Activated T-cell treated with anti-CD3 and anti-CD28 coated beads, Interleukin-2, amount 50 U/mL, for 24 hours (primary cell): ENCODE results near the gene CATSPERB.
"Not testable (repeated sequence)": the region's sequence is repeated elsewhere in the genome, so short reads cannot be mapped to it uniquely, and the experiment has no call there.

Experiments used
- DNase-seq: peaks from one replicate; pipeline ENCODE4 v3.0.0-alpha.2; 2020
- H3K27ac Mint-ChIP-seq: 2 replicates; pipeline ENCODE4 v1.8.0; 2020; ENCODE audit warnings: mild to moderate bottlenecking, mixed read lengths
- H3K27me3 Mint-ChIP-seq: 2 replicates; pipeline ENCODE4 v1.8.0; 2020; ENCODE audit warnings: mixed read lengths
- H3K36me3 Mint-ChIP-seq: 2 replicates; pipeline ENCODE4 v1.8.0; 2020; ENCODE audit warnings: low read depth, mixed read lengths
- H3K4me1 Mint-ChIP-seq: 2 replicates; pipeline ENCODE4 v1.8.0; 2020; ENCODE audit warnings: low read depth, mixed read lengths
- H3K4me3 Mint-ChIP-seq: 2 replicates; pipeline ENCODE4 v1.8.0; 2020; ENCODE audit warnings: mild to moderate bottlenecking, moderate library complexity, mixed read lengths
- H3K9me3 Mint-ChIP-seq: 2 replicates; pipeline ENCODE4 v1.8.0; 2020; ENCODE audit warnings: mixed read lengths

Gene CATSPERB

GRCh38 chr14:91748049-91748448 is 16.2 kb upstream of the CATSPERB start:
- no peaks in the 10 kb centered on the region for H3K27me3 Mint-ChIP-seq
- DNase-seq = no peak
- H3K4me1 Mint-ChIP-seq = no peaks in the 10 kb centered on the region
- no peak overlapping the region for H3K4me3 Mint-ChIP-seq
- no peaks in the 10 kb centered on the region for H3K36me3 Mint-ChIP-seq
- H3K9me3 Mint-ChIP-seq = no peaks in the 10 kb centered on the region
- H3K27ac Mint-ChIP-seq = no peak overlapping the region

DNA sequence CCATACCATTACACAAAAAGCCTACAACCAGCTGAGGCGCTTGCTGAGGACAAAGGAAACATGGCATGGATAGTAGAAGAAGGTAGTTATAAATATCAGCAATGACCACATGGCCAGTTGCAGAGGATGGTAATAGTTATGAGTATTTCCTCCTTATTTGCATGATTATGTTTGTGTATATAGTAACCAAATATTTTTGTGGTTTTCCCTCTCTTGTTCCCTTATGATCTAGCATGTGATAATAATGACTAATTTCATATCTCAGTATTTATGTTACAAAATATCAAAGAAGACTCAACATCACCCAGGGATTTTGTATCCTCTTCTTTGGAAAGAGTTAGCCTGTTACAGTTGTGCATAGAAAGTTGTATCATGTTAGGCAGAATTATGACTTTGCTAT is 13.5 kb upstream of the CATSPERB start:
- no peak for DNase-seq
- Mint-ChIP-seq H3K36me3 (no peaks in the 10 kb centered on the region), H3K4me3 (no peak overlapping the region), H3K4me1 (peaks cover 1% of the 10 kb centered on the region), H3K27me3 (no peaks in the 10 kb centered on the region), H3K9me3 (no peaks in the 10 kb centered on the region), H3K27ac (no peak overlapping the region)

DNA sequence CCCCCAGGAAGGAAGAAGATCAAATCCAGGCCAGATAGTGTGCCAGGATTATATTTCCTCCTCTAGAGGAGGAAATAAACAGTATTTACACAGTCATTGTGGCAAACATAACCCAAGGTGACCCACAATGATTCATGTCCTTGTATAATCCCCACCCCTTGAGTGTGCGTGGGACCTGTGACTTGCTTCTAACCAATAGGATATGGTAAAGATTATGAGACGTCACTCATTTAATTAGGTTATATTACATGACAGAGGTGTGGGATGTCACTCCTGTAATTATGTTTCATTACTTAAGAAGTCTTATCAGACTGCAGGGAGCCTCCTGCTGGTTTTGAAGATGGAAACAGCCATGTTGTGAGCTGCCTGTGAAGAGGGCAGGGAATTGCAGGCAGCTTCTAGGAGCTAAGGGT is 12.2 kb upstream of the CATSPERB start:
- no peaks in the 10 kb centered on the region for H3K9me3 Mint-ChIP-seq
- H3K36me3 Mint-ChIP-seq = no peaks in the 10 kb centered on the region
- no peak overlapping the region for H3K27ac Mint-ChIP-seq
- no peak for DNase-seq
- no peak overlapping the region for H3K4me3 Mint-ChIP-seq
- H3K27me3 Mint-ChIP-seq = no peaks in the 10 kb centered on the region
- H3K4me1 Mint-ChIP-seq = peaks cover 1% of the 10 kb centered on the region

GRCh38 chr14:91743305-91743653 is 11.4 kb upstream of the CATSPERB start:
- Mint-ChIP-seq H3K9me3 (no peaks in the 10 kb centered on the region), H3K27ac (no peak overlapping the region), H3K27me3 (no peaks in the 10 kb centered on the region), H3K4me3 (no peak overlapping the region), H3K36me3 (no peaks in the 10 kb centered on the region), H3K4me1 (peaks cover 1% of the 10 kb centered on the region)
- no peak for DNase-seq

- Mint-ChIP-seq H3K4me3 (no peak overlapping the region), H3K4me1 (peaks cover 1% of the 10 kb centered on the region), H3K27ac (no peak overlapping the region), H3K9me3 (no peaks in the 10 kb centered on the region), H3K36me3 (no peaks in the 10 kb centered on the region), H3K27me3 (no peaks in the 10 kb centered on the region)
- no peak for DNase-seq
Measured at GRCh38 chr14:91742621-91743304, 10.9 kb upstream of the CATSPERB start.

DNA sequence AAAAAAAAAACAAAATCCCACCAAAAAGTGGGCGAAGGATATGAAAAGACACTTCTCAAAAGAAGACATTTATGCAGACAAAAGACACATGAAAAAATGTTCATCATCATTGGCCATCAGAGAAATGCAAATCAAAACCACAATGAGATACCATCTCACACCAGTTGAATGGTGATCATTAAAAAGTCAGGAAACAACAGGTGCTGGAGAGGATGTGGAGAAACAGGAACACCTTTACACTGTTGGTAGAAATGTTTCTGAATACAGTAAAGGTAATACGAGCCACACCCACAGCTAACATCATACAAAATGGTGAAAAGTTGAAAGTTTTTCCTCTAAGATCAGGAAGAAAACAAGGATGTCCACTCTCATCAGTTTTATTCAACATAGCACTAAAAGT is 8.0 kb upstream of the CATSPERB start:
- H3K36me3 Mint-ChIP-seq, H3K27me3 Mint-ChIP-seq, H3K4me1 Mint-ChIP-seq, H3K27ac Mint-ChIP-seq, DNase-seq, H3K9me3 Mint-ChIP-seq, H3K4me3 Mint-ChIP-seq: not testable (repeated sequence)

GRCh38 chr14:91737619-91738018 is 5.7 kb upstream of the CATSPERB start:
- peaks cover 3% of the 10 kb centered on the region for H3K27me3 Mint-ChIP-seq
- DNase-seq = no peak
- no peak overlapping the region for H3K27ac Mint-ChIP-seq
- no peak overlapping the region for H3K4me3 Mint-ChIP-seq
- H3K36me3 Mint-ChIP-seq = no peaks in the 10 kb centered on the region
- no peaks in the 10 kb centered on the region for H3K9me3 Mint-ChIP-seq
- peaks cover 8% of the 10 kb centered on the region for H3K4me1 Mint-ChIP-seq

GRCh38 chr14:91732859-91733477 is 1.1 kb upstream of the CATSPERB start:
- no peaks in the 10 kb centered on the region for H3K36me3 Mint-ChIP-seq
- no peak overlapping the region for H3K27ac Mint-ChIP-seq
- peaks cover 21% of the 10 kb centered on the region for H3K4me1 Mint-ChIP-seq
- no peak overlapping the region for H3K4me3 Mint-ChIP-seq
- peaks cover 3% of the 10 kb centered on the region for H3K27me3 Mint-ChIP-seq
- H3K9me3 Mint-ChIP-seq = no peaks in the 10 kb centered on the region
- no peak for DNase-seq

DNA sequence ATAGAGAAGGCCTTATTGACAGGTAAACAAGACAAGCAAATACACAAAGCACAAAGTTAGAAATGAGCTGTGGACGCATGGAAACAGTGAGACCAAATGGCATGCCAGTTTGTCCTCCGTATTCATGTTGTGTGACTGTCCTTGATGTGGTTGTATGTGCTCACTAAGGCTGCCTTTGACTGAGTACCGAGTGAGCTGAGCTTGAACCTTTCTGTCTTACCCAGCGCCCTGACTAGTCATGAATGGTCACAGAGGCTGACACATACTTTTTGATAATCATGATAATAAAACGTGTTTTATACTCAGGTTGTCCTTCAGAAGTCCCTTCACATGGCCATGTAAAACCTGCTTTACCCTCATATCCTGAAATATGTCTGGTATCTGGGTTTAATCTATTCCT is 553 bp upstream of the CATSPERB start:
- Mint-ChIP-seq H3K9me3 (no peaks in the 10 kb centered on the region), H3K27ac (no peak overlapping the region), H3K27me3 (peaks cover 3% of the 10 kb centered on the region), H3K36me3 (no peaks in the 10 kb centered on the region), H3K4me3 (no peak overlapping the region), H3K4me1 (peaks cover 21% of the 10 kb centered on the region)
- DNase-seq = no peak

DNA sequence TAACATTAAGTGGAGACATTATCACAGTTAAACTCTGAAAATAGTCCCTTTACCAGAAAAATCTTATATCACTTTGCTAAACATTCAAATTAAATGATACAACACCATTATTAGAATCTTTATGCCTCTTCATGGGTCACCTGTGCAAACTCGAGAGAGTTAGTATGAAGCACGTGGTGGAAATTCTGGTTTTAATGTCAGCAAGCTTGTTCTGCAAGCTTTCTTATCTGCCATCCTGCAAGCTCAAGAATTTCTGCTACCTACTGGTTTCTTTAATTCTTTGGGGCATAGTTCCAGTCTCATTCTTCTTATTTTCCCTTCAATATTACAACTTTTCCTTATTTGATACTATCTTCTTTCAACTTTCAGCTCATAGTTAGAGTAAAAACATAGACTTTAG is 868 bp downstream of the CATSPERB start:
- Mint-ChIP-seq H3K27ac (no peak overlapping the region), H3K27me3 (peaks cover 3% of the 10 kb centered on the region), H3K36me3 (no peaks in the 10 kb centered on the region), H3K4me3 (no peak overlapping the region), H3K9me3 (no peaks in the 10 kb centered on the region), H3K4me1 (peaks cover 21% of the 10 kb centered on the region)
- DNase-seq = no peak

DNA sequence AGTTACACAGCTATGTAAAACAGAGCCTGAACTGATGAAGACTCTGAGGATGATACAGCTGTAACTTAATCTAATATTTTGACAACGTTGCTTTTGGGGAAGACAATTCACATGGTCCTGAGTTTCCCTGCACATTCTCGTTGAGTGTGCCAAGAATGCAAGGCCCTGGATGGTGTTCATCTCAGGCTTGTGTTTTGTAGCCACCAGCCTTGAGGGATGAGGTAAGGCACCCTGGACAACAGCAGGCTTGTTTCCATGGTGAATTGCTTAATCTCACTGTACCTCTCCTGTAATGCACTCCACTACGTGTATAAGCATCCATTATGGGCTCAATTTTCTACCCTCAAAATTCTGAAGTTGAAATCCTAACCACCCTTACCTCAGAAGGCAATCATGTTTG is 2.1 kb downstream of the CATSPERB start:
- Mint-ChIP-seq H3K4me3 (no peak overlapping the region), H3K4me1 (peaks cover 21% of the 10 kb centered on the region), H3K9me3 (no peaks in the 10 kb centered on the region), H3K27ac (no peak overlapping the region), H3K36me3 (no peaks in the 10 kb centered on the region), H3K27me3 (no peaks in the 10 kb centered on the region)
- DNase-seq = no peak

GRCh38 chr14:91728616-91729183 is 3.2 kb downstream of the CATSPERB start:
- H3K9me3 Mint-ChIP-seq = no peaks in the 10 kb centered on the region
- no peak for DNase-seq
- no peaks in the 10 kb centered on the region for H3K36me3 Mint-ChIP-seq
- H3K27ac Mint-ChIP-seq = no peak overlapping the region
- H3K27me3 Mint-ChIP-seq = no peaks in the 10 kb centered on the region
- peaks cover 21% of the 10 kb centered on the region for H3K4me1 Mint-ChIP-seq
- no peak overlapping the region for H3K4me3 Mint-ChIP-seq

- peaks cover 9% of the 10 kb centered on the region for H3K4me1 Mint-ChIP-seq
- DNase-seq = no peak
- no peak overlapping the region for H3K27ac Mint-ChIP-seq
- no peaks in the 10 kb centered on the region for H3K36me3 Mint-ChIP-seq
- H3K9me3 Mint-ChIP-seq = no peaks in the 10 kb centered on the region
- no peak overlapping the region for H3K4me3 Mint-ChIP-seq
- no peaks in the 10 kb centered on the region for H3K27me3 Mint-ChIP-seq
Measured at GRCh38 chr14:91727121-91727520, 4.8 kb downstream of the CATSPERB start.

GRCh38 chr14:91723501-91723900 is 8.4 kb downstream of the CATSPERB start:
- H3K27me3 Mint-ChIP-seq = no peaks in the 10 kb centered on the region
- no peaks in the 10 kb centered on the region for H3K36me3 Mint-ChIP-seq
- DNase-seq = no peak
- H3K27ac Mint-ChIP-seq = no peak overlapping the region
- no peaks in the 10 kb centered on the region for H3K9me3 Mint-ChIP-seq
- H3K4me3 Mint-ChIP-seq = no peak overlapping the region
- peaks cover 7% of the 10 kb centered on the region for H3K4me1 Mint-ChIP-seq

DNA sequence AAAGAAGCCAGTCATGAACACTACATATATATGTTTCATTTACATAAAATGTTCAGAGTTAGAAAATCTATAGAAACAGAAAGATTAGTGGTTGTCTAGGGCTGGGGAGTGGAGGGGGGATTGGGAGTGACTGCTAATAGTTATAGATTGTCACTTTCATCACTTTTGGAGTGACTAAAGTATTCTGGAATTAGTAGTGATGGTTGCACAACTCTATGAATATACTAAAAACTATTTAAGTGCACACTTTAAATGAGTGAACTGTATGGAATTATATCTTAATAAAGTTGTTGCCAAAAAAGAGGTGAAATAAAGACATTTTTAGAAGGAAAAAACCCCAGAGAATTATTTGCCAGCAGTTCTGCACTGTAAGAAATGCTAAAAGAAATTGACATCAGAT is 9.5 kb downstream of the CATSPERB start:
- DNase-seq = no peak
- H3K4me1 Mint-ChIP-seq = peaks cover 5% of the 10 kb centered on the region
- H3K27ac Mint-ChIP-seq = no peak overlapping the region
- H3K9me3 Mint-ChIP-seq = no peaks in the 10 kb centered on the region
- no peak overlapping the region for H3K4me3 Mint-ChIP-seq
- H3K36me3 Mint-ChIP-seq = no peaks in the 10 kb centered on the region
- H3K27me3 Mint-ChIP-seq = no peaks in the 10 kb centered on the region
